HEK293 (cell line): Measurements from ENCODE around the gene CORO7.
A peak's percentile ranks its signal among the peaks of the same experiment; 100 is the strongest.

ENCODE experiments used
- CTCF ChIA-PET: fragments of 350-600 bp; formaldehyde crosslinking; extraction: SDS; loops from one replicate; lab custom pipeline; 2021; ENCODE audit warnings: antibody characterized with exemption; lab: Yijun Ruan, JAX
- POLR2A ChIA-PET: fragments of 300-600 bp; formaldehyde crosslinking; extraction: SDS; loops from one replicate; lab custom pipeline; 2020; ENCODE audit warnings: antibody characterized with exemption, inconsistent platforms; lab: Yijun Ruan, JAX
- H3K27ac ChIP-seq: fragments of 200-500 bp; sonication (Bioruptor generic); 2 replicates; pipeline ENCODE4 v1.5.1; 2014; ENCODE audit warnings: low read depth, low read length, control low read depth, inconsistent platforms; ENCODE audit errors: extremely low read depth
- H3K36me3 ChIP-seq, 2 experiments: fragments of 200-500 bp in 1 of 2; sonication (Bioruptor generic) in 1 of 2; 1 replicate in 1 of 2; 2 replicates in 1 of 2; pipeline ENCODE4 v1.5.1; 2014 to 2017; ENCODE audit warnings: inconsistent platforms in 2 of 2, low read length in 2 of 2; ENCODE audit not compliant: control insufficient read depth in 2 of 2, insufficient read depth in 1 of 2
- H3K4me1 ChIP-seq: fragments of 200-500 bp; sonication (Bioruptor generic); 2 replicates; pipeline ENCODE4 v1.5.1; 2014; ENCODE audit warnings: mild to moderate bottlenecking, low read length, inconsistent platforms; ENCODE audit not compliant: control insufficient read depth, insufficient read depth
- H3K4me3 ChIP-seq: 2 replicates; pipeline ENCODE4 v1.5.1; 2011; ENCODE audit warnings: low read depth, mild to moderate bottlenecking, control low read depth, low read length, moderate library complexity
- H3K9me3 ChIP-seq: fragments of 200-500 bp; sonication (Bioruptor generic); 2 replicates; pipeline ENCODE4 v1.5.1; 2014; ENCODE audit warnings: low read depth, low read length, inconsistent platforms; ENCODE audit not compliant: control insufficient read depth, insufficient read depth
- FEZF1 ChIP-seq: fragments of 450-650 bp; formaldehyde crosslinking; IDR thresholded peaks from 2 replicates; pipeline ENCODE4 v1.5.1; 2016; ENCODE audit warnings: missing biosample characterization, missing genetic modification characterization
- KLF16 ChIP-seq: fragments of 450-650 bp; formaldehyde crosslinking; IDR thresholded peaks from 2 replicates; pipeline ENCODE4 v1.5.1; 2017; ENCODE audit warnings: missing biosample characterization, missing genetic modification characterization
- MZF1 ChIP-seq: fragments of 450-650 bp; formaldehyde crosslinking; IDR thresholded peaks from 2 replicates; pipeline ENCODE4 v1.5.1; 2017; ENCODE audit warnings: missing biosample characterization, missing genetic modification characterization, borderline replicate concordance
- OVOL3 ChIP-seq: fragments of 450-650 bp; formaldehyde crosslinking; IDR thresholded peaks from 2 replicates; pipeline ENCODE4 v1.5.1; 2016; ENCODE audit warnings: missing biosample characterization, missing genetic modification characterization
- SCRT1 ChIP-seq: fragments of 450-650 bp; formaldehyde crosslinking; IDR thresholded peaks from 2 replicates; pipeline ENCODE4 v1.5.1; 2016; ENCODE audit warnings: missing biosample characterization, missing genetic modification characterization, borderline replicate concordance
- TRIM28 ChIP-seq: IDR thresholded peaks from 2 replicates; pipeline ENCODE4 v1.6.1; 2011; ENCODE audit warnings: low read length, control low read depth, borderline replicate concordance
- ZNF121 ChIP-seq: fragments of 450-650 bp; formaldehyde crosslinking; IDR thresholded peaks from 2 replicates; pipeline ENCODE4 v1.5.1; 2016; ENCODE audit warnings: missing biosample characterization, missing genetic modification characterization
- ZNF157 ChIP-seq: fragments of 450-650 bp; formaldehyde crosslinking; IDR thresholded peaks from 2 replicates; pipeline ENCODE4 v1.5.1; 2016; ENCODE audit warnings: missing biosample characterization, missing genetic modification characterization
- ZNF23 ChIP-seq: fragments of 450-650 bp; formaldehyde crosslinking; IDR thresholded peaks from 2 replicates; pipeline ENCODE4 v1.5.1; 2016; ENCODE audit warnings: missing biosample characterization, missing genetic modification characterization, borderline replicate concordance
- ZNF391 ChIP-seq: fragments of 450-650 bp; formaldehyde crosslinking; IDR thresholded peaks from 2 replicates; pipeline ENCODE4 v1.5.1; 2016; ENCODE audit warnings: low read depth, missing biosample characterization, missing genetic modification characterization, borderline replicate concordance
- ZNF610 ChIP-seq: fragments of 450-650 bp; formaldehyde crosslinking; IDR thresholded peaks from 2 replicates; pipeline ENCODE4 v1.5.1; 2016; ENCODE audit warnings: missing biosample characterization, missing genetic modification characterization, borderline replicate concordance
- ZNF777 ChIP-seq: fragments of 450-650 bp; formaldehyde crosslinking; IDR thresholded peaks from 2 replicates; pipeline ENCODE4 v1.5.1; 2017; ENCODE audit warnings: missing biosample characterization, missing genetic modification characterization, borderline replicate concordance
- TF ChIP-seq, protein P1 (sequence below): fragments of 450-650 bp; formaldehyde crosslinking; IDR thresholded peaks from 2 replicates; pipeline ENCODE4 v1.5.1; 2016; ENCODE audit warnings: missing biosample characterization, missing genetic modification characterization
- TF ChIP-seq, protein P2 (sequence below): fragments of 450-650 bp; formaldehyde crosslinking; conservative IDR thresholded peaks from 2 replicates; pipeline ENCODE4 v1.5.1; 2016; ENCODE audit warnings: low read depth, missing biosample characterization, missing genetic modification characterization
- TF ChIP-seq, protein P3 (sequence below): IDR thresholded peaks from 2 replicates; pipeline ENCODE4 v1.6.1; 2011; ENCODE audit warnings: mild to moderate bottlenecking, low read depth, low read length, borderline replicate concordance

Gene CORO7

GRCh38 chr16:4428500-4428899, 12.1 kb upstream of the CORO7 start:
- Histone ChIP-seq H3K4me1 (peaks cover 4% of the 10 kb centered on the region), H3K27ac (no peak overlapping the region), H3K4me3 (no peak overlapping the region), H3K9me3 (no peaks in the 10 kb centered on the region), H3K36me3 (peaks cover 13 to 35% of the 10 kb centered on the region in 2 experiments; a peak in 2 of 3 replicates)
- ChIA-PET CTCF (interaction anchor here (0.7 kb wide), 1 partner anchor 1463 kb away, joined by 4 read pairs; no protein-coding TSS in a partner anchor), POLR2A (interaction anchor here (0.6 kb wide), 2 partner anchors 525 to 1322 kb away, joined by 4 to 7 read pairs; no protein-coding TSS in a partner anchor)
- no peak for TF ChIP-seq ZNF610 (tag by site-specific recombination)
- TF ChIP-seq ZNF121 (tag by site-specific recombination) = peak; percentile 59; the same call in 1 of the 2 replicates

GRCh38 chr16:4426722-4427372, 10.5 kb upstream of the CORO7 start:
- CTCF ChIA-PET = interaction anchor here (0.6 to 1.0 kb wide), 2 partner anchors 22 to 155 kb away, joined by 3 read pairs; no protein-coding TSS in a partner anchor
- Histone ChIP-seq H3K4me1 (peaks cover 4% of the 10 kb centered on the region), H3K9me3 (no peaks in the 10 kb centered on the region)
- TF ChIP-seq ZNF157 (tag by site-specific recombination) (no peak), ZNF777 (tag by site-specific recombination) (no peak), ZNF23 (tag by site-specific recombination) (no peak), ZNF391 (no peak), KLF16 (no peak), SCRT1 (tag by site-specific recombination) (no peak), TRIM28 (no peak), OVOL3 (tag by site-specific recombination) (no peak), FEZF1 (tag by site-specific recombination) (no peak), MZF1 (tag by site-specific recombination) (no peak)
- TF ChIP-seq, protein P1, sequence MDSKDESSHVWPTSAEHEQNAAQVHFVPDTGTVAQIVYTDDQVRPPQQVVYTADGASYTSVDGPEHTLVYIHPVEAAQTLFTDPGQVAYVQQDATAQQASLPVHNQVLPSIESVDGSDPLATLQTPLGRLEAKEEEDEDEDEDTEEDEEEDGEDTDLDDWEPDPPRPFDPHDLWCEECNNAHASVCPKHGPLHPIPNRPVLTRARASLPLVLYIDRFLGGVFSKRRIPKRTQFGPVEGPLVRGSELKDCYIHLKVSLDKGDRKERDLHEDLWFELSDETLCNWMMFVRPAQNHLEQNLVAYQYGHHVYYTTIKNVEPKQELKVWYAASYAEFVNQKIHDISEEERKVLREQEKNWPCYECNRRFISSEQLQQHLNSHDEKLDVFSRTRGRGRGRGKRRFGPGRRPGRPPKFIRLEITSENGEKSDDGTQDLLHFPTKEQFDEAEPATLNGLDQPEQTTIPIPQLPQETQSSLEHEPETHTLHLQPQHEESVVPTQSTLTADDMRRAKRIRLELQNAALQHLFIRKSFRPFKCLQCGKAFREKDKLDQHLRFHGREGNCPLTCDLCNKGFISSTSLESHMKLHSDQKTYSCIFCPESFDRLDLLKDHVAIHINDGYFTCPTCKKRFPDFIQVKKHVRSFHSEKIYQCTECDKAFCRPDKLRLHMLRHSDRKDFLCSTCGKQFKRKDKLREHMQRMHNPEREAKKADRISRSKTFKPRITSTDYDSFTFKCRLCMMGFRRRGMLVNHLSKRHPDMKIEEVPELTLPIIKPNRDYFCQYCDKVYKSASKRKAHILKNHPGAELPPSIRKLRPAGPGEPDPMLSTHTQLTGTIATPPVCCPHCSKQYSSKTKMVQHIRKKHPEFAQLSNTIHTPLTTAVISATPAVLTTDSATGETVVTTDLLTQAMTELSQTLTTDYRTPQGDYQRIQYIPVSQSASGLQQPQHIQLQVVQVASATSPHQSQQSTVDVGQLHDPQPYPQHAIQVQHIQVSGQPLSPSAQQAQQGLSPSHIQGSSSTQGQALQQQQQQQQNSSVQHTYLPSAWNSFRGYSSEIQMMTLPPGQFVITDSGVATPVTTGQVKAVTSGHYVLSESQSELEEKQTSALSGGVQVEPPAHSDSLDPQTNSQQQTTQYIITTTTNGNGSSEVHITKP (tag by site-specific recombination) = no peak
- TF ChIP-seq, protein P2, sequence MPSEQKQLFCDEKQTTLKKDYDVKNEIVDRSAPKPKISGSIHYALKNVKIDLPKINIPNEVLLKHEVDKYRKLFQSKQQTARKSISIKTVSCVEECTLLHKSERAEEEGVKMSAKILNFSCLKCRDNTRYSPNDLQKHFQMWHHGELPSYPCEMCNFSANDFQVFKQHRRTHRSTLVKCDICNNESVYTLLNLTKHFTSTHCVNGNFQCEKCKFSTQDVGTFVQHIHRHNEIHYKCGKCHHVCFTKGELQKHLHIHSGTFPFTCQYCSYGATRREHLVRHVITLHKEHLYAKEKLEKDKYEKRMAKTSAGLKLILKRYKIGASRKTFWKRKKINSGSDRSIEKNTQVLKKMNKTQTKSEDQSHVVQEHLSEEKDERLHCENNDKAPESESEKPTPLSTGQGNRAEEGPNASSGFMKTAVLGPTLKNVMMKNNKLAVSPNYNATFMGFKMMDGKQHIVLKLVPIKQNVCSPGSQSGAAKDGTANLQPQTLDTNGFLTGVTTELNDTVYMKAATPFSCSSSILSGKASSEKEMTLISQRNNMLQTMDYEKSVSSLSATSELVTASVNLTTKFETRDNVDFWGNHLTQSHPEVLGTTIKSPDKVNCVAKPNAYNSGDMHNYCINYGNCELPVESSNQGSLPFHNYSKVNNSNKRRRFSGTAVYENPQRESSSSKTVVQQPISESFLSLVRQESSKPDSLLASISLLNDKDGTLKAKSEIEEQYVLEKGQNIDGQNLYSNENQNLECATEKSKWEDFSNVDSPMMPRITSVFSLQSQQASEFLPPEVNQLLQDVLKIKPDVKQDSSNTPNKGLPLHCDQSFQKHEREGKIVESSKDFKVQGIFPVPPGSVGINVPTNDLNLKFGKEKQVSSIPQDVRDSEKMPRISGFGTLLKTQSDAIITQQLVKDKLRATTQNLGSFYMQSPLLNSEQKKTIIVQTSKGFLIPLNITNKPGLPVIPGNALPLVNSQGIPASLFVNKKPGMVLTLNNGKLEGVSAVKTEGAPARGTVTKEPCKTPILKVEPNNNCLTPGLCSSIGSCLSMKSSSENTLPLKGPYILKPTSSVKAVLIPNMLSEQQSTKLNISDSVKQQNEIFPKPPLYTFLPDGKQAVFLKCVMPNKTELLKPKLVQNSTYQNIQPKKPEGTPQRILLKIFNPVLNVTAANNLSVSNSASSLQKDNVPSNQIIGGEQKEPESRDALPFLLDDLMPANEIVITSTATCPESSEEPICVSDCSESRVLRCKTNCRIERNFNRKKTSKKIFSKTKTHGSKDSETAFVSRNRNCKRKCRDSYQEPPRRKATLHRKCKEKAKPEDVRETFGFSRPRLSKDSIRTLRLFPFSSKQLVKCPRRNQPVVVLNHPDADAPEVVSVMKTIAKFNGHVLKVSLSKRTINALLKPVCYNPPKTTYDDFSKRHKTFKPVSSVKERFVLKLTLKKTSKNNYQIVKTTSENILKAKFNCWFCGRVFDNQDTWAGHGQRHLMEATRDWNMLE (tag by site-specific recombination) = no peak
- TF ChIP-seq, protein P3, sequence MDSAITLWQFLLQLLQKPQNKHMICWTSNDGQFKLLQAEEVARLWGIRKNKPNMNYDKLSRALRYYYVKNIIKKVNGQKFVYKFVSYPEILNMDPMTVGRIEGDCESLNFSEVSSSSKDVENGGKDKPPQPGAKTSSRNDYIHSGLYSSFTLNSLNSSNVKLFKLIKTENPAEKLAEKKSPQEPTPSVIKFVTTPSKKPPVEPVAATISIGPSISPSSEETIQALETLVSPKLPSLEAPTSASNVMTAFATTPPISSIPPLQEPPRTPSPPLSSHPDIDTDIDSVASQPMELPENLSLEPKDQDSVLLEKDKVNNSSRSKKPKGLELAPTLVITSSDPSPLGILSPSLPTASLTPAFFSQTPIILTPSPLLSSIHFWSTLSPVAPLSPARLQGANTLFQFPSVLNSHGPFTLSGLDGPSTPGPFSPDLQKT = no peak
- TF ChIP-seq, all 188 proteins: peak for 0
- Histone ChIP-seq H3K36me3 (peaks cover 9 to 34% of the 10 kb centered on the region in 2 experiments; a peak in 2 of 3 replicates), H3K4me3 (peak overlapping the region; percentile 94), H3K27ac (peak overlapping the region; percentile 90; the same call in 1 of the 2 replicates)
- POLR2A ChIA-PET = no interaction called here
